Calu3 (cell line): Measurements from ENCODE around the gene FYN. TPM values are rescaled to one million over a fixed set of nuclear protein-coding genes. Genes with fewer than 3 reads are reported as not detected.

Experiments
- BruUV-seq: library from RNA; stranded (reverse); fragments of 400-500 nt; replicated peaks from 2 replicates; lab custom pipeline; 2021; lab: Mats Ljungman, UMichigan
- CTCF ChIA-PET: fragments of 300-600 bp; sonication (Branson Sonifier 250); formaldehyde crosslinking; loops from one replicate; lab custom pipeline; 2022; ENCODE audit warnings: antibody characterized with exemption; lab: Charles Lee
- DNase-seq: peaks from one replicate; pipeline ENCODE4 v3.0.0; 2022
- H3K27ac Mint-ChIP-seq: one replicate; pipeline ENCODE4 v1.8.0; 2022; ENCODE audit warnings: mixed read lengths; ENCODE audit not compliant: unreplicated experiment
- H3K27me3 Mint-ChIP-seq: one replicate; pipeline ENCODE4 v1.8.0; 2022; ENCODE audit warnings: mixed read lengths; ENCODE audit not compliant: unreplicated experiment
- H3K36me3 Mint-ChIP-seq: one replicate; pipeline ENCODE4 v1.8.0; 2022; ENCODE audit warnings: mild to moderate bottlenecking, moderate library complexity, mixed read lengths; ENCODE audit not compliant: insufficient read depth, unreplicated experiment
- H3K4me1 Mint-ChIP-seq: one replicate; pipeline ENCODE4 v1.8.0; 2022; ENCODE audit warnings: mild to moderate bottlenecking, low read depth, mixed read lengths; ENCODE audit not compliant: unreplicated experiment
- H3K4me3 Mint-ChIP-seq: one replicate; pipeline ENCODE4 v1.8.0; 2022; ENCODE audit warnings: mild to moderate bottlenecking, low read depth, moderate library complexity, mixed read lengths; ENCODE audit not compliant: unreplicated experiment
- H3K9me3 Mint-ChIP-seq: one replicate; pipeline ENCODE4 v1.8.0; 2022; ENCODE audit warnings: low read depth, mixed read lengths; ENCODE audit not compliant: unreplicated experiment
- intact Hi-C: fragments of 100-400 bp; cut with micrococcal nuclease; formaldehyde crosslinking; loops from one replicate; pipeline ENCODE4 v1.10.0; 2022; ENCODE audit not compliant: unreplicated experiment
- total RNA-seq: library from RNA; stranded (reverse); gene quantifications from 2 replicates; pipeline ENCODE4 v1.2.3, GENCODE V29; 2022
- TF ChIP-seq, protein P1 (sequence below): fragments of 200-600 bp; IDR thresholded peaks from one replicate; pipeline ENCODE4 v1.8.0; 2022; ENCODE audit warnings: antibody characterized with exemption; ENCODE audit not compliant: unreplicated experiment

The FYN gene
- total RNA-seq, 1 experiment from 2014 or later: 61.0 TPM

DNA sequence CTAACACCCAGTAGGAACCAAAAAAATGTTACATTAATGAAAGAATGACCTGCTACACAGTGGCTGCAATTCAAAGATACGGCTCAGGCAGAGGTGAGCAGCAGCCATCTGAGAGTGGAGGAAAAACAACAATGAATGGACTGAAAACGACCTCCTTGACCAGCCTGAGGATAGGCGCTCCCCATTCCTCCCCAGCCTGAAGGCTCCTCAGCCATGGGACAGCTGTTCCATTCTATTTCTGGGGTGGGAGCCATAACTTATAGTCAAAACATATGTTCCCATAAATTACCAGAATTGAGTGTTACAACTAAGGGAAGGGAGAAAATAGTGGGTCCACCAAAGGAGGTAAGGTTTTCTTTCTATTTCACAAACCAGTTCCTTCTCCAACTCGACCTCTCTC lies 27.2 kb downstream of the FYN start:
- no TSS peak for BruUV-seq
- intact Hi-C loops: no loop called here

DNA sequence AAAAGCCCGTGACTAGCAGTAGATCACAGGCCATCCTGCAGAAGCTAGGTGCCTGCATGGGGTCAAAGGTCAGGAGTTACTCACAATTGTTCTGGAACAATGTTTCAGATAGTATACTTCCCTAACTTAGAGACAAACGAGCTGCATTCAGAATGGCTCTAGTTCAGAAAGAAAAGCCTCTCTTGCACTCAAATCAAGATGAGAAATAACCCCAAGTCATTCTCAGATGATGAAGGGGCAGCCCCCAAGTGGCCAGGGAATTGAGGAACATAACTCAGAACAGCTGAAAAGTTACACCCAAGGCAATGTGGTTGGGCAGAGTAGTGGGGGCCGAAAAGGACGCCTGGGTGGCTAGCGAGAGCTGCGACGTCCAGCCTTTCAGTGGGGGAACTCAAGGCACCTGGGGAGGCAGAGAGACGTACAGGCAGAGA lies 27.8 kb downstream of the FYN start:
- H3K36me3 Mint-ChIP-seq: no peaks in the 10 kb centered on the region
- no peak overlapping the region for H3K4me3 Mint-ChIP-seq
- CTCF ChIA-PET: no interaction called here
- H3K4me1 Mint-ChIP-seq: peaks cover 32% of the 10 kb centered on the region
- intact Hi-C loops: loop anchor here (2.0 kb wide), 1 partner anchor 25 kb away; no protein-coding TSS in a partner anchor
- DNase-seq: no peak
- H3K9me3 Mint-ChIP-seq: no peaks in the 10 kb centered on the region
- TF ChIP-seq, protein P1, sequence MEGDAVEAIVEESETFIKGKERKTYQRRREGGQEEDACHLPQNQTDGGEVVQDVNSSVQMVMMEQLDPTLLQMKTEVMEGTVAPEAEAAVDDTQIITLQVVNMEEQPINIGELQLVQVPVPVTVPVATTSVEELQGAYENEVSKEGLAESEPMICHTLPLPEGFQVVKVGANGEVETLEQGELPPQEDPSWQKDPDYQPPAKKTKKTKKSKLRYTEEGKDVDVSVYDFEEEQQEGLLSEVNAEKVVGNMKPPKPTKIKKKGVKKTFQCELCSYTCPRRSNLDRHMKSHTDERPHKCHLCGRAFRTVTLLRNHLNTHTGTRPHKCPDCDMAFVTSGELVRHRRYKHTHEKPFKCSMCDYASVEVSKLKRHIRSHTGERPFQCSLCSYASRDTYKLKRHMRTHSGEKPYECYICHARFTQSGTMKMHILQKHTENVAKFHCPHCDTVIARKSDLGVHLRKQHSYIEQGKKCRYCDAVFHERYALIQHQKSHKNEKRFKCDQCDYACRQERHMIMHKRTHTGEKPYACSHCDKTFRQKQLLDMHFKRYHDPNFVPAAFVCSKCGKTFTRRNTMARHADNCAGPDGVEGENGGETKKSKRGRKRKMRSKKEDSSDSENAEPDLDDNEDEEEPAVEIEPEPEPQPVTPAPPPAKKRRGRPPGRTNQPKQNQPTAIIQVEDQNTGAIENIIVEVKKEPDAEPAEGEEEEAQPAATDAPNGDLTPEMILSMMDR: no peak
- H3K27me3 Mint-ChIP-seq: no peaks in the 10 kb centered on the region
- no TSS peak for BruUV-seq
- no peak overlapping the region for H3K27ac Mint-ChIP-seq

More for the DNA sequence above, 27.2 kb downstream of the FYN start:
- TF ChIP-seq, protein P1: no peak
- H3K4me3 Mint-ChIP-seq: no peak overlapping the region
- no peak for DNase-seq
- no peaks in the 10 kb centered on the region for H3K36me3 Mint-ChIP-seq
- no peaks in the 10 kb centered on the region for H3K9me3 Mint-ChIP-seq
- CTCF ChIA-PET: no interaction called here
- no peak overlapping the region for H3K27ac Mint-ChIP-seq
- peaks cover 32% of the 10 kb centered on the region for H3K4me1 Mint-ChIP-seq
- H3K27me3 Mint-ChIP-seq: no peaks in the 10 kb centered on the region

DNA sequence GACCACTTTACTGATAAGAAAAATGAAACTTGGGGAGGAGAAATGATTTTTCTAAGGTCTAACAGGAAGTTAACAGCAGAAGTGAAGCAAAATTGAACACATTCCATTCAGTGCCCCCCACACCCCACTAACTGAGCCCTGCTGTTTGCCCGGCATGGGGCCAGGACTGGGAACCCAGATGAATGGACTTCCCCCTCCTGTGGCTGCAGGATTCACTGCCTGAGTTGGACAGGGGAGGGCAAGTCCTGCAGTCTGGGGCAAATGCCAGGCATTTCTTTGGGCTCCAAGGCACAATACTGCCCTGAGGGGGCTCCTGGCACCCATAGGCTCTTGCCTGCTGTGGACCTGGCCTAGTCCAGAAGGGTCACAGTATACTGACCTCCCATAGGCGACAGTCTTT lies 28.3 kb downstream of the FYN start:
- intact Hi-C loops: loop anchor here (2.0 kb wide), 1 partner anchor 26 kb away; no protein-coding TSS in a partner anchor
- no peaks in the 10 kb centered on the region for H3K27me3 Mint-ChIP-seq
- H3K9me3 Mint-ChIP-seq: no peaks in the 10 kb centered on the region
- CTCF ChIA-PET: no interaction called here
- TF ChIP-seq, protein P1: no peak
- peak; percentile 34 for DNase-seq
- peaks cover 32% of the 10 kb centered on the region for H3K4me1 Mint-ChIP-seq
- no peak overlapping the region for H3K27ac Mint-ChIP-seq
- H3K4me3 Mint-ChIP-seq: no peak overlapping the region
- H3K36me3 Mint-ChIP-seq: no peaks in the 10 kb centered on the region
- BruUV-seq: no TSS peak

DNA sequence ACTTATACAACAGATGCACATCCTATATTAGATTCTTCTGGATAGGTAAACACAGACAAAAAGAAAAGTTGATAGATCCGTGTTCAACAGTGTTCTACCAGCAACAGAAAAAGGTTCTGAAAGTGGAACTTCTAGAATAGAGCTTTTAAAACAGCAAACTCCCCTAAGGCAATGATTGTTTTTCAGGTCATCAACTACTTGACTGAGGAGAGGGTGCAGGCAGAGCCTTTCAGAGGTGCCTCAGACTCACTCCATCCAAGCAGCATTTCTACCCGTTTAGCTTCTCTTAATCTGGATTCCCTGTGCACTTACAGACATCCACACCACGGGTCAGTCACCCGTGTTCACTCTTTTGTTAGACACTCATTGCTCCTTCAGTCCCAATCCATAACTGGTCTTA lies 28.9 kb downstream of the FYN start:
- BruUV-seq: no TSS peak
- intact Hi-C loops: loop anchor here (2.0 kb wide), 1 partner anchor 26 kb away; no protein-coding TSS in a partner anchor
- Mint-ChIP-seq H3K36me3 (no peaks in the 10 kb centered on the region), H3K27me3 (no peaks in the 10 kb centered on the region), H3K4me1 (peaks cover 32% of the 10 kb centered on the region), H3K9me3 (no peaks in the 10 kb centered on the region), H3K4me3 (no peak overlapping the region), H3K27ac (no peak overlapping the region)
- CTCF ChIA-PET: no interaction called here
- TF ChIP-seq, protein P1: no peak
- DNase-seq: no peak
